Epithelial cell of proximal tubule (primary cell): ENCODE measurements around the gene PTPRN2. TPM values are rescaled to one million over a fixed set of nuclear protein-coding genes. Genes with fewer than 3 reads are reported as not detected.

Experiments
- DNase-seq: peaks from one replicate; pipeline ENCODE4 v3.0.0-alpha.2; 2011; ENCODE audit warnings: low read depth
- H3K4me3 ChIP-seq: 2 replicates; pipeline ENCODE4 v1.5.1; 2011; ENCODE audit warnings: low read depth, mild to moderate bottlenecking, low read length
- total RNA-seq: library from RNA; depleted of rRNA; stranded (reverse); fragments of >200 nt; gene quantifications from 2 replicates; pipeline ENCODE4 v1.2.3, GENCODE V29; 2015
- TF ChIP-seq, protein P1 (sequence below): conservative IDR thresholded peaks from 2 replicates; pipeline ENCODE4 v1.5.1; 2012; ENCODE audit warnings: low read depth, mild to moderate bottlenecking, low read length

PTPRN2 gene
- total RNA-seq, 1 donor from 2014 or later, result 2.8 TPM

GRCh38 chr7:157824011-157824818 lies 763.4 kb downstream of the PTPRN2 start:
- TF ChIP-seq, protein P1, sequence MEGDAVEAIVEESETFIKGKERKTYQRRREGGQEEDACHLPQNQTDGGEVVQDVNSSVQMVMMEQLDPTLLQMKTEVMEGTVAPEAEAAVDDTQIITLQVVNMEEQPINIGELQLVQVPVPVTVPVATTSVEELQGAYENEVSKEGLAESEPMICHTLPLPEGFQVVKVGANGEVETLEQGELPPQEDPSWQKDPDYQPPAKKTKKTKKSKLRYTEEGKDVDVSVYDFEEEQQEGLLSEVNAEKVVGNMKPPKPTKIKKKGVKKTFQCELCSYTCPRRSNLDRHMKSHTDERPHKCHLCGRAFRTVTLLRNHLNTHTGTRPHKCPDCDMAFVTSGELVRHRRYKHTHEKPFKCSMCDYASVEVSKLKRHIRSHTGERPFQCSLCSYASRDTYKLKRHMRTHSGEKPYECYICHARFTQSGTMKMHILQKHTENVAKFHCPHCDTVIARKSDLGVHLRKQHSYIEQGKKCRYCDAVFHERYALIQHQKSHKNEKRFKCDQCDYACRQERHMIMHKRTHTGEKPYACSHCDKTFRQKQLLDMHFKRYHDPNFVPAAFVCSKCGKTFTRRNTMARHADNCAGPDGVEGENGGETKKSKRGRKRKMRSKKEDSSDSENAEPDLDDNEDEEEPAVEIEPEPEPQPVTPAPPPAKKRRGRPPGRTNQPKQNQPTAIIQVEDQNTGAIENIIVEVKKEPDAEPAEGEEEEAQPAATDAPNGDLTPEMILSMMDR, result no peak
- DNase-seq, result no peak
- no peak overlapping the region for H3K4me3 ChIP-seq

- DNase-seq, result no peak
- TF ChIP-seq, protein P1, result no peak
- H3K4me3 ChIP-seq, result no peak overlapping the region
Measured at GRCh38 chr7:157822688-157823031, 765.0 kb downstream of the PTPRN2 start.

DNA sequence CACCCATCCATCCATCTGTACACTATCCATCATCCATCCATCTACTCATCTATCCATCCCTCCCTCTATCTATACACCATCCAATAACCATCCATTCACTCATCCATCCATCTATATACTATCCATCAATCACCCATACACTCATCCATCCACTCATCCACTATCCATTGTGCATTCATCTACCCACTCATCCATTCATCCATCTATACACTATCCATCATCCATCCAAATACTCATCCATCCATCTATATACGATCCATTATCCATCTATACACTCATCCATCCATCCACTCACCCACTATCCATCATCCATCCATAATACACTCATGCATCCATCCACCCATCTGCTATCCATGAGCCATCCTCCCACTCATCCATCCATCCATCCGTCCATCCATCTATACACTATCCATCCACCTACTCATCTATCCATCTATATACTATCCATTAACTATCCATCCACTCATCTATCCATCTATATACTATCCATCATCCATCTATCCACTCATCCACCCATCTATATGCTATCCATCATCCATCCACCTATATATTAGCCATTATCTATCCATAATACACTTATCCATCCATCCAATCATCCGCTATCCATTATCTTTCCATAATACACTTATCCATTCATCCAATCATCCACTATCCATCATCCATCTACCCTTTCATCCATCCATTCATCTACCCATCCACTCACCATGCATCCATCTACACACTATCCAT lies 765.5 kb downstream of the PTPRN2 start:
- DNase-seq, result no peak
- TF ChIP-seq, protein P1, result no peak
- no peak overlapping the region for H3K4me3 ChIP-seq

DNA sequence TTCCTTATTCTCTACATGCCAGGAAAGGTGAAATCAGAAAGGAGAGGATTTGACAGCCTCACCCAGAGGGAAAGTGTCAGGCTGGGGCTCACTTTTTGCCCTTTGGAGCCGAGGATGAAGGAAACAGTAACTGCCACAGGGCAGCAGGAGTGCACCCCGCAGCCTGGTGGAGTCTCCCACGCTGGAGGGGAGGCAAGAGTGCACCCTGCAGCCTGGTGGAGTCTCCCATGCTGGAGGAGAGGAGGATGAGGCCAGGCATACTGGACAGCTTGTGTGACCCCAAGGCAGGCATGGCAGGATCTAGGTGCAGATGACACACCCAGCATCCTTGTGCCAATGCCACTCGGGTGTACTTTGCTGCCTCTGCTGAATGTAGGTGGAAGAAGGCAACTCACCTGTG lies 766.8 kb downstream of the PTPRN2 start:
- no peak overlapping the region for H3K4me3 ChIP-seq
- TF ChIP-seq, protein P1, result no peak
- DNase-seq, result no peak

DNA sequence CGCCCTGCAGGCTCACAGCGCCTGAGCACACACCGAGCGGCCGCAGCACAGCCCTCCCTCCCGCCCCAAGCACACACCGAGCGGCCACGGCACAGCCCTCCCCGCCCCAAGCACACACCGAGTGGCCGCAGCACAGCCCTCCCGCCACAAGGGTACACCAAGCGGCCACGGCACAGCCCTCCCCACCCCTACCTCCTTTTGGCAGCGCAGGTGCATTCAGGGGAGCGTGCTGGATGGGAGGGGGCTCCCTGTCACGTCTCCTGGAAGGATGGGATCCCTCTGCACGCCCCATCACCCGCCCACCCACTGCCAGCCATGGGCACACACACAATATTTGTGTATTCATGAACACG lies 768.2 kb downstream of the PTPRN2 start:
- TF ChIP-seq, protein P1, result no peak
- DNase-seq, result no peak

DNA sequence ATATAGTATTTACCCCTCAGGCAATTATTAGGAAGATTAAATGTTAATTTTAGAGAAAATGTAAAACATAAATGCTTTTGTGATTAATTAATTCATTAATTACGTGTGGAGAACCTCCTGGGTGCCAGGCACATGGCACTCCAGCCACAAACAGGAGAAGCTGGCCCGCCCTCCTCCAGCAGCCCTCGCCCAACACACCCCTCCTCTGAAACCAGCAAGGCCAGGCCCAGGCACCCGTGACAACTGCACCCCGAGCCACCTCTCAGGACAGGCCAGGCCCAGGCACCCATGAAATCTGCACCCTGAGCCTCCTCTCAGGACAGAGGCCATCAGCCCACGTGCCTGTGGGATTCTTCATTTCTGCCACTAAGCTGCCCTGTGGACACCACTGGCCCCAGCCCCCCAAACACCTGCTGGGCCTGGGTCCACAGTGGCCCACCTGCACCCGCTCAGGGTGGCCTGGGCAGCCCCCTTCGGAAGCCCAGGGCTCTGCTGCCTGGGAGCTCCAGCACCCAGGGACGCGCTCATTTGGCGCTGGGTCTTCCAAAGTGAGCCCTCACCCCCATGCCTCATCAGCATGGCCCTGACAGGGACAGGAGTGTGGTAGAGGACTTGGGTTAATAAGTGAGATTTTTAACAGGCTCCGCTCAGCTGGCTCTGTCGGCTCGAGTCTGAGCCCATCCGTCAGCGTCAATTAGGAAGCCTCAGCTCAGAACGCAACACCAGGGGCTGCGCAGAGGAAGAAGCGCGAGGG lies 768.7 kb downstream of the PTPRN2 start:
- H3K4me3 ChIP-seq, result no peak overlapping the region
- no peak for DNase-seq
- TF ChIP-seq, protein P1, result no peak

More for the DNA sequence above, 768.2 kb downstream of the PTPRN2 start:
- no peak overlapping the region for H3K4me3 ChIP-seq
